Loucy (cell line): Measurements from ENCODE around the gene EFNA3.

ENCODE experiments used
- CTCF ChIP-seq: fragments of 200-600 bp; sonication (generic); conservative IDR thresholded peaks from 2 replicates; pipeline ENCODE4 v1.5.1; 2014; ENCODE audit warnings: mild to moderate bottlenecking, antibody characterized with exemption, low read length
- EZH2phosphoT487 ChIP-seq: fragments of 200-600 bp; IDR thresholded peaks from 2 replicates; pipeline ENCODE4 v1.6.1; 2018; ENCODE audit warnings: antibody characterized with exemption, mild to moderate bottlenecking, moderate library complexity, borderline replicate concordance

- TF ChIP-seq CTCF (no peak; the same call in 1 of the 2 replicates), EZH2phosphoT487 (no peak)
Observed at GRCh38 chr1:155094622-155094948, 15.9 kb downstream of the EFNA3 start.
